HepG2 (cell line): ENCODE results near the gene ZNF512B. TPM values are rescaled to one million over a fixed set of nuclear protein-coding genes. Genes with fewer than 3 reads are reported as not detected.

ENCODE experiments used
- ATAC-seq: fragments of 200-7000 bp; cut with Tn5 transposase; 3 replicates; pipeline ENCODE4 v1.9.1; 2020; ENCODE audit warnings: mild to moderate bottlenecking, moderate library complexity
- BruUV-seq: library from RNA; stranded (reverse); fragments of 400-500 nt; replicated peaks from 2 replicates; lab custom pipeline; 2021; lab: Mats Ljungman, UMichigan
- CTCF ChIA-PET: fragments of 300-600 bp; formaldehyde crosslinking; extraction: SDS; loops from one replicate; lab custom pipeline; 2021; ENCODE audit warnings: low total read pairs, inconsistent platforms, low intra/inter-chr PET ratio; lab: Yijun Ruan, JAX
- POLR2A ChIA-PET: fragments of 350-600 bp; sonication (Branson Sonifier 250); formaldehyde crosslinking; loops from one replicate; lab custom pipeline; 2020; ENCODE audit warnings: antibody characterized with exemption, inconsistent platforms; lab: Yijun Ruan, JAX
- DNase-seq: peaks from one replicate; pipeline ENCODE4 v3.0.0-alpha.2; 2015; ENCODE audit warnings: low spot score
- FAIRE-seq: peaks from 3 replicates; lab custom pipeline; 2011; peaks lifted over from hg19 to GRCh38; lab: Jason Lieb, UNC
- H2AFZ ChIP-seq: one replicate; pipeline ENCODE4 v1.6.1; 2011; ENCODE audit warnings: low read length, inconsistent platforms
- H3K27ac ChIP-seq: fragments of 300-600 bp; 3 replicates; pipeline ENCODE4 v1.8.0; 2011; ENCODE audit warnings: mixed run types, mild to moderate bottlenecking, mixed read lengths, low read length, inconsistent platforms; ENCODE audit not compliant: insufficient read depth; ENCODE audit errors: extremely low read length
- H3K27me3 ChIP-seq, 2 experiments: fragments of 200-600 bp in 1 of 2; 2 replicates in 1 of 2; 3 replicates in 1 of 2; pipeline versions ENCODE4 v1.6.0 to v1.8.0; 2011; ENCODE audit warnings: low read length in 2 of 2, mild to moderate bottlenecking in 2 of 2, moderate library complexity in 2 of 2, inconsistent platforms in 1 of 2; ENCODE audit not compliant: insufficient read depth in 2 of 2, control insufficient read depth in 1 of 2
- H3K36me3 ChIP-seq, 2 experiments: fragments of 200-600 bp in 1 of 2; replicated peaks in 1 of 2; 2 replicates in 1 of 2; 3 replicates in 1 of 2; pipeline versions ENCODE4 v1.5.1 to v1.8.0; 2011; ENCODE audit warnings: low read length in 2 of 2, inconsistent platforms in 1 of 2; ENCODE audit not compliant: insufficient read depth in 2 of 2, control insufficient read depth in 1 of 2
- H3K4me1 ChIP-seq: 2 replicates; pipeline ENCODE4 v1.5.1; 2012; ENCODE audit warnings: low read length, inconsistent platforms; ENCODE audit not compliant: insufficient read depth
- H3K4me2 ChIP-seq: 2 replicates; pipeline ENCODE4 v1.6.0; 2011; ENCODE audit warnings: low read depth, low read length, inconsistent platforms
- H3K4me3 ChIP-seq, 3 experiments: fragments of 200-600 bp in 1 of 3; sonication (generic), shearing (Covaris generic) in 1 of 3; replicated peaks in 1 of 3; 2 replicates each; pipeline ENCODE4 v1.5.1; 2011 to 2016; ENCODE audit warnings: low read length in 3 of 3, inconsistent platforms in 2 of 3, low read depth in 2 of 3, mild to moderate bottlenecking in 2 of 3, control low read depth in 1 of 3, mixed read lengths in 1 of 3; ENCODE audit not compliant: insufficient read depth in 1 of 3
- H3K79me2 ChIP-seq: one replicate; pipeline ENCODE4 v1.6.1; 2011; ENCODE audit warnings: low read length, inconsistent platforms; ENCODE audit not compliant: insufficient read depth
- H3K9ac ChIP-seq: 2 replicates; pipeline ENCODE4 v1.6.0; 2011; ENCODE audit warnings: mild to moderate bottlenecking, low read depth, low read length, inconsistent platforms; ENCODE audit not compliant: insufficient read depth
- H3K9me3 ChIP-seq: 2 replicates; pipeline ENCODE4 v1.5.1; 2012; ENCODE audit warnings: mild to moderate bottlenecking, low read length
- H4K20me1 ChIP-seq: 2 replicates; pipeline ENCODE4 v1.6.0; 2011; ENCODE audit warnings: inconsistent platforms, mild to moderate bottlenecking, low read length, moderate library complexity; ENCODE audit not compliant: insufficient read depth
- CERS6 ChIP-seq: sonication (generic); formaldehyde crosslinking; IDR thresholded peaks from 2 replicates; pipeline ENCODE4 v1.5.0; 2020; ENCODE audit warnings: missing genetic modification reagents
- ELF4 ChIP-seq: sonication (generic); formaldehyde crosslinking; IDR thresholded peaks from 2 replicates; pipeline ENCODE4 v1.5.0; 2020; ENCODE audit warnings: missing genetic modification reagents, mild to moderate bottlenecking, moderate library complexity, borderline replicate concordance
- GATA4 ChIP-seq: sonication (generic); IDR thresholded peaks from 2 replicates; pipeline ENCODE4 v1.6.1; 2016; ENCODE audit warnings: antibody characterized with exemption, low read depth, borderline replicate concordance
- HNRNPK ChIP-seq: fragments of 200-400 bp; formaldehyde crosslinking; IDR thresholded peaks from 2 replicates; pipeline ENCODE4 v1.6.1; 2018; ENCODE audit warnings: low read length, low read depth, moderate library complexity, mild to moderate bottlenecking; ENCODE audit not compliant: poor library complexity, severe bottlenecking
- SOX6 ChIP-seq, 2 experiments: fragments of 450-650 bp in 1 of 2; sonication (generic) in 1 of 2; formaldehyde crosslinking in 1 of 2; IDR thresholded peaks; 2 replicates each; pipeline versions ENCODE4 v1.4.0 to v1.6.1; 2017 to 2020; ENCODE audit warnings: antibody characterized with exemption in 1 of 2, mild to moderate bottlenecking in 1 of 2, missing genetic modification reagents in 1 of 2
- YEATS4 ChIP-seq: sonication (generic); formaldehyde crosslinking; IDR thresholded peaks from 2 replicates; pipeline ENCODE4 v1.4.0; 2020; ENCODE audit warnings: missing genetic modification reagents, borderline replicate concordance
- ZNF225 ChIP-seq: sonication (generic); formaldehyde crosslinking; IDR thresholded peaks from 2 replicates; pipeline ENCODE4 v1.4.0; 2020; ENCODE audit warnings: mild to moderate bottlenecking, missing genetic modification reagents
- ZNF282 ChIP-seq: fragments of 450-650 bp; IDR thresholded peaks from 2 replicates; pipeline ENCODE4 v1.6.1; 2018; ENCODE audit not compliant: partially characterized antibody
- ZNF460 ChIP-seq: sonication (generic); formaldehyde crosslinking; IDR thresholded peaks from 2 replicates; pipeline ENCODE4 v1.5.1; 2020; ENCODE audit warnings: missing genetic modification reagents, mild to moderate bottlenecking, borderline replicate concordance
- ZNF710 ChIP-seq: sonication (generic); formaldehyde crosslinking; IDR thresholded peaks from 2 replicates; pipeline ENCODE4 v1.5.0; 2020; ENCODE audit warnings: mild to moderate bottlenecking, missing genetic modification reagents, borderline replicate concordance
- ZNF770 ChIP-seq: sonication (generic); formaldehyde crosslinking; IDR thresholded peaks from 2 replicates; pipeline ENCODE4 v1.5.0; 2020; ENCODE audit warnings: mild to moderate bottlenecking, missing genetic modification reagents
- ZNF788 ChIP-seq: sonication (generic); formaldehyde crosslinking; IDR thresholded peaks from 2 replicates; pipeline ENCODE4 v1.5.0; 2020; ENCODE audit warnings: mild to moderate bottlenecking, missing genetic modification reagents, borderline replicate concordance
- ZXDC ChIP-seq: sonication (generic); formaldehyde crosslinking; IDR thresholded peaks from 2 replicates; pipeline ENCODE4 v1.5.0; 2020; ENCODE audit warnings: mild to moderate bottlenecking, missing genetic modification reagents
- ZZZ3 ChIP-seq: sonication (generic); formaldehyde crosslinking; IDR thresholded peaks from 2 replicates; pipeline ENCODE4 v1.4.0; 2020; ENCODE audit warnings: missing genetic modification reagents, mild to moderate bottlenecking, borderline replicate concordance
- WGBS: methylation state at CpG from one replicate; pipeline ENCODE4 v1.1.6; 2017; ENCODE audit warnings: low lambda C conversion rate; 5-methylcytosine and 5-hydroxymethylcytosine counted together
- in situ Hi-C: cut with HindIII; loops from 2 replicates; pipeline ENCODE4 v1.10.0; 2017; ENCODE audit warnings: low pct_unique_long_range_greater_than_20kb; ENCODE audit not compliant: extremely low pct_ligation_motif_present
- intact Hi-C: fragments of 100-400 bp; cut with micrococcal nuclease; formaldehyde crosslinking; loops from one replicate; pipeline ENCODE4 v1.10.0; 2022; ENCODE audit not compliant: unreplicated experiment
- polyA plus RNA-seq, 8 experiments: library from polyadenylated mRNA; depleted of rRNA in 3 of 8; stranded (reverse) in 7 of 8; unstranded in 1 of 8; fragments of >200 nt; fragmentation: Illumina TruSeq in 4 of 8; extraction: Trizol in 4 of 8; gene quantifications; 2 replicates each; pipeline versions ENCODE4 v1.2.1 to v1.2.3, GENCODE V29; 2011 to 2016; ENCODE audit warnings: low read depth in 4 of 8, missing spikeins in 1 of 8, mixed read lengths in 1 of 8; ENCODE audit not compliant: insufficient read depth in 1 of 8
- total RNA-seq, 5 experiments: library from RNA; depleted of rRNA; stranded (reverse); fragments of >200 nt; fragmentation: Illumina TruSeq; extraction: Trizol; gene quantifications; 2 replicates each; pipeline ENCODE4 v1.2.3, GENCODE V29; 2016; ENCODE audit warnings: low read depth in 1 of 5

ZNF512B gene
- total and polyA plus RNA-seq, 2 of the 13 experiments (the other 11 are each of a cell fraction or from before 2014, with no cell fraction given): 11.5 to 30.6 TPM

GRCh38 chr20:63970714-63971431 is 1.1 kb upstream of the ZNF512B start:
- Histone ChIP-seq H3K4me3 (peak overlapping the region in 1 of 3 experiments; percentile 90; a peak in 3 of 6 replicates), H2AFZ (no peak overlapping the region), H3K9me3 (no peaks in the 10 kb centered on the region), H3K27me3 (no peaks in the 10 kb centered on the region), H3K27ac (no peak overlapping the region), H3K9ac (peak overlapping the region; percentile 79; the same call in 1 of the 2 replicates), H3K4me1 (peaks cover 48% of the 10 kb centered on the region), H4K20me1 (no peaks in the 10 kb centered on the region), H3K36me3 (peaks cover 13 to 20% of the 10 kb centered on the region in 2 experiments), H3K79me2 (peaks cover 13% of the 10 kb centered on the region), H3K4me2 (peak overlapping the region; percentile 98)
- no peak for DNase-seq
- WGBS: 85% methylated on average over 5 of the region's 5 CpGs
- in situ Hi-C loops (no loop called here), intact Hi-C loops (loop anchor here (1.0 to 5.0 kb wide), 2 partner anchors 14 to 434 kb away; partner anchors contain the start of gene PTK6)
- ChIA-PET POLR2A (interaction anchor here (0.7 to 3.6 kb wide), 3 partner anchors 9 to 20 kb away, joined by 4 to 36 read pairs (median 10); partner anchors contain the start of genes PRPF6 and UCKL1), CTCF (no interaction called here)
- ATAC-seq: no peak
- BruUV-seq: no TSS peak
- no peak for FAIRE-seq
- TF ChIP-seq ZNF282 (peak; percentile 80), GATA4 (no peak), ZNF770 (peak; percentile 74; the same call in 1 of the 2 replicates), YEATS4 (CRISPR knock-in tag) (no peak), ZNF710 (CRISPR knock-in tag) (0 out of 2 replicates have a peak, but pooled peaks have one; percentile 19), ZNF460 (CRISPR knock-in tag) (peak; percentile 65), SOX6 (IDR thresholded peaks at IDR 0.05) (peak; percentile 17; the same call in 1 of the 2 replicates), SOX6 (CRISPR knock-in tag; IDR thresholded peaks at IDR 0.05) (no peak; the same call in 1 of the 2 replicates), ZXDC (no peak), ZNF788 (no peak), ELF4 (no peak), HNRNPK (peak; percentile 25), ZZZ3 (CRISPR knock-in tag) (0 out of 2 replicates have a peak, but pooled peaks have one; percentile 17), CERS6 (CRISPR knock-in tag) (no peak), ZNF225 (CRISPR knock-in tag) (no peak)
